Measurements from ENCODE around the gene XYLT1.

The XYLT1 gene

GRCh38 chr16:17275076-17276009 lies 195.4 kb downstream of the XYLT1 start:
- DNase-seq, result no peak

DNA sequence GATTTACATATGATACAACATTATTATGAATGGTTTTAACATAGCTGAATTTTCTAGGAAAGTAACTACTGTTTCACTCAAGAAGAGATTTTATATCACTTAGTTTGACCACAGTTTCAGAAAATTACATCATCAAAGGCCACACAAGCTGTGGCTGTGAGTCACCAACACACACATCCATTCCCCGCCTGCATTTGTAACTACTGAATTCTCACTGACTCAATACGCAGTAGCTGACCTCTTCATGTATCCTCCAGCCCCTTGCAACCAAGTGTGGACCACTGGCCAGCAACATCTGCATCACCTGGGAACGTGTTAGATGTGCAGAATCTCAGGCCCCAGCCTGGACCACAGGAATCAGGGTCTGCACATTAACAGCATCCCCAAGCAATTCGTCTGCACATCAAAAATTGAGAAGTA lies 197.6 kb downstream of the XYLT1 start:
- DNase-seq, result no peak

GRCh38 chr16:17272716-17273115 lies 198.0 kb downstream of the XYLT1 start:
- DNase-seq, result no peak

DNA sequence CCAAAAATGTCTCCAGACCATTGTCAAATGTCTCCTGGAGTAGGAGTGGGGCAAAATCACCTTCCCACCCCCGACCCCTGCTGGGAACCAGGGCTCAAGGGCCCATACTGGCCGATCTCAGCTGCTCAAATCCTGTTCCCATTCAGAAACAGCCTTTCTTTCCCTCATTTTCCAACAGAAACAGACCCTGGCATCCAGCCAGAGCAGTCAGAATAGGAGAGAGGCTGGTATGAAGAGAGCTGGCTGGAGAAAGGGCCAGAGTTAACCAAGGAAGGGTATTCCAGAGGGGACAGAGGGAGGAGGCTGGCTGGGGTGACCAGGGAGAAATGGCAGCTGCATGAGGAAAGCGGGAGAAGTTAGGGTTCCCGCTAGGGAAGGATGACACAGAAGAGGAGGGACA lies 199.1 kb downstream of the XYLT1 start:
- no peak for DNase-seq

GRCh38 chr16:17270683-17271109 lies 200.1 kb downstream of the XYLT1 start:
- no peak for DNase-seq

DNA sequence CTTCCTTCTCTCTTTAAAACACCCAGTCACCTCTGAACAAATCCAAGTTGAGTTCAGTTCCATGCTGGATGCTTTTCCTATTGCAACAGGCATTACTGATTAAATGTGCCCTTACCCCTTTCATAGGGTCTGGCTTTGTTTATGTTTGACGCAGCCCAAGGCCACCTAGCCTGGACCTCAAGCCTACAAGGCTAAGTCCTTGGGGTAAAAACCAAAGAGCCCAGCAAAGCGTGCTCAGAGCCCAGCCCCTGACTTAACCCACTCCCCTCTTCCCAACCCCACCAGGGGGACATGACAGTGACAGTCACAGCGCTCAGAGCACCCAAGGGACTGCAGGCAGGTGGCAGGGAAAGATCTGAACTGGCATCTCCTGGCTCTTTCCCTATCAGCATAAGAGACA lies 200.6 kb downstream of the XYLT1 start:
- no peak for DNase-seq

GRCh38 chr16:17269439-17269838 lies 201.3 kb downstream of the XYLT1 start:
- DNase-seq, result no peak

DNA sequence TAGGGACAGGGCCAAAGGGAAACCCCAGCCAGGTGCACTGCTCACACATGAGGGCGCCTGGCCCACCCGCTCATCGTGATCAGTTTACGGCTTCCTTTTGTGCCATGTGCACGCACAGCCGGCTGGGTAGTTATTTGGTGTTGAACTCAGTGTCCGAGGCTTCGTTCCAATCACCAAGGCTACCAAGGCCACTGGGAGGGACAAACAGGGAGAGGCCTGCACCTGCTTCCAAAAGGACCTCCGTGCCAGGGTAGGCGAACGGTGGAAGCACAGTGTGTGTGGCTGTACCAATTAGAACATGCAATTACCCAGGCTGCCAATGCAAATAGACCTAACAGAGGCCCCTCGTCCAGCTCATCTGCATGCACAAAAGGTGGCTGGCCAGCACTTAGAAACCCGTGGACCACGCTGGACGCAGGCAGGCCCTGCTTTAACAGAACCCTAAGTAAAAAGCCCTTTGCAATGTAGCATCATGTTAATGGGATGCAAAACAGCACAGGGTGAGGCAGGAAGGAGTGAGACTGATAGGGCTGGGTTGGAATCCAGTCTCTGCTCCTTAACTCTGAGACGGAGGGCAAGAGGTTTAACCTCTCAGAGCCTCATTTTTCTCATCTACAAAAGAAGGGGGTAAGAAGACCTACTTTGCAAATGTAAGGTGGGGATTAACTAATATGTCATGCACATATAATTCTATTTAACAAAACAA lies 204.0 kb downstream of the XYLT1 start:
- DNase-seq, result no peak

DNA sequence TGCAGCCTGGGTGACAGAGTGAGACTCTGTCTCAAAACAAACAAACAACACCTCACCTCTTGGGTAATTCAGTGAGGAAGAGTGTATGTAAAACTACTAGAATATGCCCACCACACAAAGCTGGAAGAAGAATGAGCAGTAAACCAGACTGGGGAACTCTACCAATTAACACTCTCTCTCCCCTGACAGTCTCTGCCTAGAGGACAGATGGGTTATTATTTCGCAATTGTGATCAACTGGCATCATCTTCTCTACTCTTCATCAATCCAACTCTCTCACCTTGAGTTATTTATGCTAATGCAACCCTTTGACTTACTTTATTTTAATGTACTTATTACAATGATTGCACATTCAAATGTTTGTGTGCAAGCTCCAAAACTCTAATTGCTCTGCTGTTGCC lies 205.6 kb downstream of the XYLT1 start:
- DNase-seq, result no peak

DNA sequence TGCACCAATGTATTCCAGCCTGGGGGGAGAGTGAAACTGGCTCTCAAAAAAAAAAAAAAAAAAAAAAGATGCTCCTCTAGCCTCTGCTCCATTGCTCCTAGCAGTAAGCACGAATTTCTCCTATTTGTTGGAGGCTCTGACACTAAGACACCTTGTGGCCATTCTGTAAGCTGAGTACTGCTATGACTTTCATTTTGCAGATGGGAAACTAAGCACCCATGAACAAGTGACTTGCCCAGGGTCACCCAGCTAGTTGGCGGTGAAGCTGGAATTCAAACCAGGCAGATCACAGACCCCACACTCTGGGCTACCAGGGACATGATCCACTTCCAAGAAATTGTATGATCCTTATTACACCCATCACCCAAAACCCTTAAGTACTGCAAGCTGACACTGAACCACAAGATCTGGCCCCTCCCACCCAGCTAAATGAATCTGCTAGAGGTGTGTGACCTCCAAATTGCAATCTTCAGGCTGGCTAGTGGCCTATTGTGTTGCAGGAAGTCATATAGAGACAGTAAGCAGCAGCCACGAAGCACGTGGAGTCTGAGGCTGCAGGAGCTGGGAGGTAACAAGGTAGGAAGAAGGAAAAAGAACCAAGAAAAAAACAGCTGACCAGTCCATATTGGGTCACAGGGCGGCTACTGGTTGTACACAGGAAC lies 209.4 kb downstream of the XYLT1 start:
- no peak for DNase-seq

DNA sequence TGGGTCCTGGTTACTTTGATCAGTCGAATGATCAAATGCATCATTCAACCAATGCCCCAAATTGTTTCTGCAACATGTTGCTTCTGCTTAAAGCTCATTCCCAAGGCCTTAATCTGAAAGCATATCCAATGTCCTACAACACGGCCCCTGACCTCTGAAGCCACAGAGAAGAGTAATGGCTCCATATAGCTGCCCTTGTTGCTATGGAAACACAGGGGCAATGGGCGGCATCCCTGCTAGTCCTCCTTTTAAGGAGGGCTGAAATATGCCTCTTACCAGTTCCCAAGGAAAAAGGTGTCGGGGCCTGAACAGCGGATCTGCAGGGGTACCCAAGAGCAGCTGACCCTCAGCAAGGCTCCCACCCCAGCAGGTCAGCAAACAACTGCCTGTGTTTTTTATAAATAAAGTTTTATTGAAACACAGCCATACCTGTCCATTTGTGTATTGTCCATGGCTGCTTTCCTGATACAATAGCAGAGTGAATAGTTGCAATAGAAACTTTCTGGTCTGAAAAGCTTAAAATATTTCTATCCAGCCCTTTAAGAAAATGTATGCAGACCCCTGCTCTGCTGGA lies 210.4 kb downstream of the XYLT1 start:
- no peak for DNase-seq

GRCh38 chr16:17259751-17260270 lies 210.9 kb downstream of the XYLT1 start:
- no peak for DNase-seq

DNA sequence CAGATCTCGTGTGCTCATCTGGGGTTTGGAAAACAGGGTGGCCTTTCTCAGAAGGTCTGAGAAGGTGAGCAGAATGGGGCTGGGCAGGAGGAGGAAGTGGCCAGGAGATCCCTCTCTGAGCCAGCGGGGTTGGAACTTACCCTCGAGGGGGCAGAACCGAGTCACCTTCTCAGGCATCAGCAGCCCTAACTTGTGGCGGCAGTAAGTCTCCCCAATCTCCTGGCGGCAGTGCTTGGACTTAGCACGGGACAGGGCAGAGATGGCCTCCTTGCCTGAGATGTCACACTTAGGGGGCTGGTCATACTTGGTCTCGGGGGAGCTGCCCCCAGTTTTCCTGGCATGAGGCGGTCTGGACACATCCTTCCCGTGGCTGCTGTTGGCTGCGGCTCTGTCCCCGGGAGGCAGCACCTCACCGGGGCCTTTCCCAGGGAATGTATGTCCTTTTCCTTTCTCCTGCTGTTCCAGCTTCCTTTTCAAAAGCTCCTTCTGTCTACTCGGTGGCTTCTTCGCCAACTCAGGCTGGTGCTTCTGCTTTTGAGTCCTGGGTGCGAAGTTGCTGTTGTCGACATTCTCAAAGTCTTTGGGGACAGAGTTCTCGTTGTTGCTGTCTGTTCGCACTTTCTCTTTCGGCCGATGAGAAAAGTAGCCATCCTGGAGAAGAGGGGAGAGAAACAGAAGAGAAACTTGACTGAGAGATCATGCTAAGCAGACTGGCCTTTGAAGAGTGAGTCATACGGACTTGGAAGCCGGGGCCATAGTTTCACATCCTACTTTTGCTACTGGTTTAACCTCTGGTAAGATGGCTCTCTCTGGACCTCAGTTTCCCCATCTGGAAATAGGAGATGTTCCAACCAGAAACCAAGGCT lies 211.7 kb downstream of the XYLT1 start:
- DNase-seq, result no peak

DNA sequence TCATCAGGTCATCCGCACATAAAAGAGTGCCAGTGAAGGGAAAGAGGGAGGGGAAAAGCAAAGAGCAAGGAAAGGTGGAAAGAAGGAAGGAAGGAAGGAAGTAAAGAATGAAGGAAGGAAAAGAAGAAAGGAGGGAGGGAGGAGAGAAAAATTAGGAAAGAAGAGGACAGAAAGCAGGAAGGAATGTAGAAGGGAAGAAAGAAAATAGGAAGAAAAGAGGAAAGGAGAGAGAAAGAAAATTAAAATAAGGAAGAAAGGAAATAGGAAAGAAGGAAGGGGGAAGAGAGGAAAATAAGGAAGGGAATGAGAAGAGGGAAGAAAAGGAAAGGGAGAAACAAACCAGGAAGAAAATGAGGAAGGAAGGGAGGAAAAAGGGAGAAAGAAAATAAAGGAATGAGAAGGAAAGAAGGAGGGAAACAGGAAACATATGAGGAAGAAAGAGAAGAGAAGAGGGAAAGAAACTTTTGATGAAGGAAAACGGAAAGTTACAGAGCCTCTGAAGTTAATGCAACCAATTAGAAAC lies 212.6 kb downstream of the XYLT1 start:
- DNase-seq, result no peak

DNA sequence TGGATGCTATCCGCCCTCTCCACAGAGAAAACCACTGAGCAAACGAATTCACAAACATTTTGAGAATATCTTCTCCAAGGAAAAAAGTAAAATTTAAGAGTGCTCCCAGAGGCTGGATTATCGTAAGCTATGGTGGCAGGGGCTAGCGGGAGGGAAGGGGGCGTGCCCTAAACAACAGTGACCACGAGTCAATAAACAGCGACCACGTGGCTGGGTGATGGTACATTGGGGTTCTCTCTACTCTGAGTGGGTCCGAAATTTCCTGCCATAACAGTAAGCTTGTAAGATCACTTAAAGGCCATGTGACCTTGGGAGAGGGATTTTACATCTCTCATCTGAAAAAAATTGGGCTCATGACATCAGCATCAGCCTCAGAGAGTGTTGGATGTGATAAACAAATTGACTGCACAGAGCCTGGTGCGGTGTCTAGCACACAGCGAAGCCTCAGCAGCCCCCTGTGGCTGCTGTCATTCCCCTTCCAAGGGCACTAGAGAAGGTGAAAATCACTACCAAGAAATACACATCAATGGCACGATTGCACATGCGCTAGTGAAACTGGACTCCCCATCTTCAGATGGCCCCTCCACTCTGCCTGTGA lies 213.2 kb downstream of the XYLT1 start:
- no peak for DNase-seq

DNA sequence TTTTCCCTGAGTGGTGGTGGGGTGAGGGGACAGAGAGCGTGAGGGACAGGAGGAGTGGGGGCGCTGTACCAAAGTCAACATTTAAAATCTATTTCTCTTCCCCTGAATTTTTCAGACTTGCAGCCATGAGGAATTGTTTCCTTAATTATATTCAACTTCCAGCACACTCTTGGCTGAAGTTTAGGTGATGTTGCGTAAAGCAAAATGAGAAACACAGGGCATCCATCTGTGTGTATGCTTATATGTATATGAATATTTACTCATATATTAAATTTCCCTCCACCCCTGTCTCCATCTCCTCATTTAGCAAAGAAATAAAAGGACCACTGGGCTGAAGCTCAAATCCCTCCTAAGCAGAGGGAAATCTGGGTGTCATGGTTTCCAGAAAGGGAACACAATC lies 218.1 kb downstream of the XYLT1 start:
- no peak for DNase-seq

GRCh38 chr16:17252064-17252463 lies 218.7 kb downstream of the XYLT1 start:
- no peak for DNase-seq

DNA sequence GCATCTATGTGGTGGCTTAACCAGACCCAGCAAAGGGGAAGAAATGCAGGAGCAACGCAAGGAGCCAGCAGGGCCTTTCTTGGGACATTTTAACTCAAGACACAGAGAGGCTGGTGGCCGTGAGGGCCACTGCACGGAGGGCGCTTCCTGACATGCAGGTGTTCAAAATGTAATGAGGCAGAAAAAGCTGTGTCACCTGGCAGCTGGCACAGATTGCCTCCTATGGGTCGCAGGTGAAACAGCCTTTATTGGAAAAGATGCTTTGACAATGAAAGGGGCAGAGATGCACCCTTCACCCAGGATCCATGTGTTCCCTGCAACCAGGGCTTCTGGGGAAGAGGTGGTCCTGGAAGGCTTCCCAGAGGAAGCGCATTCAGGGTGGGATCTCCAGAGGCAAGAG lies 219.3 kb downstream of the XYLT1 start:
- DNase-seq, result no peak

- DNase-seq, result no peak
Measured at GRCh38 chr16:17246974-17247732, 223.6 kb downstream of the XYLT1 start.

DNA sequence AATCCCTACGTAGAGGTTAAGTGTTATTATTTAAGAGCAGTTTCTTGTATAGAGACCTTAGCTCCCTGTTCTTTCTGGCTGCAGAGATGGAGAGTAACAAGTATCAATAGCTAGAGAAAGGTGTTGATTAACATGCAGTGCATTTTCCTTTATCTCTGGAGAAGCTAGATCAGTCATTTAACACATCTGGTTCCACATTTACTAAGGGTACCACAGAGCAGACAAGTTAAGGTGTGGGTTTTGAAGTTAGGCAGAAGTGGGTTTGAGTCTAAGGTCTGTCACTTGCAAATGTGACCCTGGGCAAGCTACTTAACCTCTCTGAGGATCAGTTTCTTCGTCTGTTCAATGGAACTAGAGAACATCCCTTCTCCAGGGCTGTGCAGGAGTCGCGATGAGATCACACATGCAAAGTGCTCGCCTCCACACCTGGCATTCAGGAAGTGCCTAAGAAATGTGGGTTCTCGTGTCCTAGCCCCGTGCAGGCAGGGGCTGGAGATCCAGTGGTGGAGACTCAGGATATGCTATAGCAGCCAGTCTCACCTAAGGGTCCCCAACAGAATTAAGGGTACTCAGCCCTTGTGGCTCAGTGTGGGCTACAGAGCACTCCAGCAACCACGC lies 224.4 kb downstream of the XYLT1 start:
- no peak for DNase-seq
